Skeletal muscle satellite cell (primary cell): ENCODE results near the gene FHIP1B.

ENCODE experiments used
- H3K27me3 ChIP-seq: 2 replicates; pipeline ENCODE4 v1.7.0; 2013; ENCODE audit warnings: low read length; ENCODE audit not compliant: control insufficient read depth, insufficient read depth
- H3K36me3 ChIP-seq: 2 replicates; pipeline ENCODE4 v1.7.0; 2013; ENCODE audit warnings: mild to moderate bottlenecking, control low read depth, low read length; ENCODE audit not compliant: insufficient read depth
- H3K4me1 ChIP-seq: 2 replicates; pipeline ENCODE4 v1.7.0; 2013; ENCODE audit warnings: low read length; ENCODE audit not compliant: control insufficient read depth, insufficient read depth
- H3K4me2 ChIP-seq: 2 replicates; pipeline ENCODE4 v1.7.0; 2013; ENCODE audit warnings: mild to moderate bottlenecking, low read length
- H3K4me3 ChIP-seq: 2 replicates; pipeline ENCODE4 v1.7.0; 2013; ENCODE audit warnings: low read length
- H3K9ac ChIP-seq: 2 replicates; pipeline ENCODE4 v1.7.0; 2013; ENCODE audit warnings: mild to moderate bottlenecking, low read depth, low read length, moderate library complexity
- H3K9me3 ChIP-seq: replicated peaks from 2 replicates; pipeline ENCODE4 v1.7.0; 2013; ENCODE audit warnings: mild to moderate bottlenecking, control low read depth, low read length

FHIP1B gene

GRCh38 chr11:6199174-6199810 is 35.1 kb downstream of the FHIP1B start, which contains the start of gene OR52W1:
Gene OR52W1 (plus strand): TSS chr11:6199224. CDS start chr11:6199224, 0 bp downstream.
- Histone ChIP-seq H3K27me3 (no peaks in the 10 kb centered on the region), H3K9ac (no peak within 1 kb of the TSS), H3K4me3 (no peak within 1 kb of the TSS), H3K4me2 (no peak within 1 kb of the TSS), H3K4me1 (no peaks in the 10 kb centered on the region), H3K9me3 (no peaks in the 10 kb centered on the region), H3K36me3 (no peaks in the 10 kb centered on the region)

GRCh38 chr11:6197466-6198200 is 36.8 kb downstream of the FHIP1B start:
- Histone ChIP-seq H3K4me2 (no peak overlapping the region), H3K4me1 (no peaks in the 10 kb centered on the region), H3K27me3 (no peaks in the 10 kb centered on the region), H3K9ac (no peak overlapping the region), H3K9me3 (no peaks in the 10 kb centered on the region), H3K4me3 (no peak overlapping the region), H3K36me3 (no peaks in the 10 kb centered on the region)

- Histone ChIP-seq H3K9me3 (no peaks in the 10 kb centered on the region), H3K4me1 (no peaks in the 10 kb centered on the region), H3K4me3 (no peak overlapping the region), H3K27me3 (no peaks in the 10 kb centered on the region), H3K4me2 (no peak overlapping the region), H3K9ac (no peak overlapping the region), H3K36me3 (no peaks in the 10 kb centered on the region)
Measured at GRCh38 chr11:6196396-6196795, 38.0 kb downstream of the FHIP1B start.

DNA sequence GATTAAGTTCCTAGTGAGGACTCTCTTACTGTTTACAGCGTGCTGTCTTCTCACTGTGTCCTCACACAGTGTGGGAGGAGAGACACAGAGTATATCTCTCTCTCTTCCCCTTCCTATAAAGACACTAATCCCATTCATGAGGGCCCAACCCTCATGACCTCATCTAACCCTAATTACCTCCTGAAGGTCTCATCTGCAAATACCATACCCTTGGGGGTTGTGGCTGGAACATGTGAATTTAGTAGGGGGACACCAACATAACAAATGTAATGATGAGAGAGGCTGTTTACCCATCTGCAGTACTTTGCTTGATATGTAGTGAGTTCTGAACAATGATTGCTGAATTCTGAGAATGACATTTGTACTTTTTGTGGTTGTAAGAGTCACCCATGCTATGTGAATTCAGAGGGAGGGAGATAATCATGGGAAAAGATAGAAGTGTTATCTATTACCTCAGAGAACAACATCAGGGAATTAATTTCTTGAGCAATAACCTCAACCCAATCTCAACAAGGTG is 40.3 kb downstream of the FHIP1B start:
- H3K9ac ChIP-seq: no peak overlapping the region
- no peaks in the 10 kb centered on the region for H3K36me3 ChIP-seq
- no peak overlapping the region for H3K4me2 ChIP-seq
- no peak overlapping the region for H3K4me3 ChIP-seq
- no peaks in the 10 kb centered on the region for H3K4me1 ChIP-seq
- no peaks in the 10 kb centered on the region for H3K27me3 ChIP-seq
- no peaks in the 10 kb centered on the region for H3K9me3 ChIP-seq

GRCh38 chr11:6191742-6192141 is 42.7 kb downstream of the FHIP1B start:
- H3K4me2 ChIP-seq: no peak overlapping the region
- H3K4me1 ChIP-seq: no peaks in the 10 kb centered on the region
- H3K4me3 ChIP-seq: no peak overlapping the region
- H3K9ac ChIP-seq: no peak overlapping the region
- no peaks in the 10 kb centered on the region for H3K36me3 ChIP-seq
- H3K27me3 ChIP-seq: no peaks in the 10 kb centered on the region
- no peaks in the 10 kb centered on the region for H3K9me3 ChIP-seq

DNA sequence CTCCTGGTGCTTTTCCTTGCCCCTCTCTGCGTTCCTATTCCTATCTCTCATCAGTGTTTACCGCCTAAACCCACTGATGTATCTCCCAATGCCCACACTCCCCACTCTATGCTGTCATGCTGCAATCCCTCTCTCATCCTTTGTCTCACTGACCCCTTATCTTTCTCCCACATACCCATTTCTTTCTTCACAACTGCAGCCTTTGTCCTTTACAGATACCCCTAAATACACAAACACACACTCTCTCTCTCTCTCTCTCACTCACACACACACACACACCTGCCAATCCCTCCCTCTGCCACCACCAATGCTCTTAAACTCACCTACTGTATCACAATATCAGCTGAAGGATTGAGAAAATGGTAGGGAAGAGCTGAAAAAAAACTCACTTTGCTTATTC is 59.0 kb downstream of the FHIP1B start:
- H3K4me2 ChIP-seq: no peak overlapping the region
- H3K9me3 ChIP-seq: no peaks in the 10 kb centered on the region
- no peaks in the 10 kb centered on the region for H3K4me1 ChIP-seq
- H3K36me3 ChIP-seq: no peaks in the 10 kb centered on the region
- no peaks in the 10 kb centered on the region for H3K27me3 ChIP-seq
- H3K9ac ChIP-seq: no peak overlapping the region
- no peak overlapping the region for H3K4me3 ChIP-seq

- no peaks in the 10 kb centered on the region for H3K36me3 ChIP-seq
- H3K27me3 ChIP-seq: no peaks in the 10 kb centered on the region
- H3K4me3 ChIP-seq: no peak within 1 kb of the TSS
- no peaks in the 10 kb centered on the region for H3K9me3 ChIP-seq
- H3K9ac ChIP-seq: no peak within 1 kb of the TSS
- H3K4me2 ChIP-seq: no peak within 1 kb of the TSS
- no peaks in the 10 kb centered on the region for H3K4me1 ChIP-seq
Measured at GRCh38 chr11:6170226-6170625, 64.2 kb downstream of the FHIP1B start, which contains the start of gene OR52B2. Gene OR52B2 (minus strand): TSS chr11:6170326. CDS start chr11:6170326, 0 bp downstream.
